Sigmoid colon (tissue), 7 donors: ENCODE measurements around the gene DIMT1. TPM values are rescaled to one million over a fixed set of nuclear protein-coding genes. Genes with fewer than 3 reads are reported as not detected.

Experiments used
- DNase-seq: peaks from one replicate; pipeline ENCODE4 v3.0.0-alpha.2; 2019
- H3K27ac ChIP-seq, 4 donors: fragments of 200-600 bp; sonication (generic); one replicate each; pipeline ENCODE4 v1.5.1; 2016 to 2019; ENCODE audit warnings: mild to moderate bottlenecking in 1 of 4
- H3K27me3 ChIP-seq, 3 donors: fragments of 200-600 bp; sonication (generic); one replicate each; pipeline ENCODE4 v1.5.1; 2019; ENCODE audit warnings: mild to moderate bottlenecking in 1 of 3
- H3K36me3 ChIP-seq, 4 donors: fragments of 200-600 bp; sonication (generic); one replicate each; pipeline ENCODE4 v1.5.1; 2016 to 2019
- H3K4me1 ChIP-seq, 4 donors: fragments of 200-600 bp; sonication (generic); one replicate each; pipeline ENCODE4 v1.5.1; 2017 to 2019
- H3K4me3 ChIP-seq, 4 donors: fragments of 200-600 bp; sonication (generic); one replicate each; pipeline ENCODE4 v1.5.1; 2017 to 2019; ENCODE audit warnings: mild to moderate bottlenecking in 2 of 4, moderate library complexity in 1 of 4
- H3K9me3 ChIP-seq, 4 donors: fragments of 200-600 bp in 3 of 4; sonication (generic) in 3 of 4; one replicate each; pipeline versions ENCODE4 v1.5.1 to v1.6.1; 2013 to 2019
- CTCF ChIP-seq, 4 experiments: fragments of 450-650 bp in 3 of 4; fragments of 200-600 bp in 1 of 4; IDR thresholded peaks; one replicate each; pipeline ENCODE4 v1.5.1; 2016 to 2019; ENCODE audit warnings: antibody characterized with exemption in 4 of 4, mild to moderate bottlenecking in 3 of 4, moderate library complexity in 2 of 4
- EP300 ChIP-seq, 4 donors: sonication (generic); formaldehyde crosslinking; IDR thresholded peaks; one replicate each; pipeline ENCODE4 v1.6.1; 2017; ENCODE audit warnings: antibody characterized with exemption in 4 of 4
- POLR2A ChIP-seq, 2 donors: fragments of 450-650 bp; IDR thresholded peaks; one replicate each; pipeline ENCODE4 v1.6.1; 2016; ENCODE audit warnings: antibody characterized with exemption in 2 of 2, mild to moderate bottlenecking in 2 of 2, moderate library complexity in 2 of 2
- POLR2AphosphoS5 ChIP-seq, 4 donors: sonication (generic); formaldehyde crosslinking; IDR thresholded peaks; one replicate each; pipeline ENCODE4 v1.6.1; 2017; ENCODE audit warnings: antibody characterized with exemption in 4 of 4
- WGBS, 2 donors: extraction: QIAGEN DNeasy Blood & Tissue Kit; methylation state at CpG; one replicate each; pipeline ENCODE4 v1.1.7; 2013; 5-methylcytosine and 5-hydroxymethylcytosine counted together
- intact Hi-C: fragments of 100-400 bp; cut with DNase I; formaldehyde crosslinking; loops from one replicate; pipeline ENCODE4 v1.15.1; 2023
- polyA plus RNA-seq, 3 donors: library from polyadenylated mRNA; stranded (reverse); fragments of 200-250 nt; gene quantifications; one replicate each; pipeline ENCODE4 v1.2.3, GENCODE V29; 2013
- total RNA-seq, 4 donors: library from RNA; depleted of rRNA; stranded (reverse); fragments of >200 nt; gene quantifications; one replicate each; pipeline ENCODE4 v1.1.0, GENCODE V29; 2016
- donor health status: healthy with polysubstance abuse.
- donor health status: Bipolar disorder and iron deficiency.
- donor health status: healthy.

DIMT1 gene
- total and polyA plus RNA-seq, 7 donors: 6.0 to 42.2 (median 14.0) TPM

- Histone ChIP-seq H3K4me1 (peaks cover 0 to 15% (median 0%) of the 10 kb centered on the region in 4 donors), H3K36me3 (no peaks in the 10 kb centered on the region), H3K4me3 (no peak overlapping the region), H3K9me3 (no peaks in the 10 kb centered on the region), H3K27ac (peak overlapping the region in 2 of 4 donors; percentile 1 to 13), H3K27me3 (no peaks in the 10 kb centered on the region)
- TF ChIP-seq POLR2A (IDR thresholded peaks at IDR 0.05) (no peak), POLR2AphosphoS5 (IDR thresholded peaks at IDR 0.05) (no peak), EP300 (IDR thresholded peaks at IDR 0.05) (no peak), CTCF (IDR thresholded peaks at IDR 0.05) (no peak)
- intact Hi-C loops: no loop called here
- DNase-seq: no peak
- WGBS, 2 donors: 40 to 75% methylated on average over 11 of the region's 11 CpGs
Measured at GRCh38 chr5:62431735-62432620, 28.3 kb upstream of the DIMT1 start.

GRCh38 chr5:62424763-62425162 is 21.1 kb upstream of the DIMT1 start:
- no peaks in the 10 kb centered on the region for H3K4me1 ChIP-seq
- DNase-seq: no peak
- no peaks in the 10 kb centered on the region for H3K27me3 ChIP-seq
- no peak overlapping the region for H3K4me3 ChIP-seq
- WGBS, 2 donors: 94 to 97% methylated on average over 1 of the region's 1 CpG
- no peak overlapping the region for H3K27ac ChIP-seq
- no peaks in the 10 kb centered on the region for H3K36me3 ChIP-seq
- TF ChIP-seq POLR2A (IDR thresholded peaks at IDR 0.05): no peak
- no peak for TF ChIP-seq EP300 (IDR thresholded peaks at IDR 0.05)
- TF ChIP-seq CTCF (IDR thresholded peaks at IDR 0.05): no peak
- no peak for TF ChIP-seq POLR2AphosphoS5 (IDR thresholded peaks at IDR 0.05)
- no peaks in the 10 kb centered on the region for H3K9me3 ChIP-seq
- intact Hi-C loops: no loop called here

GRCh38 chr5:62421414-62421813 is 17.7 kb upstream of the DIMT1 start:
- Histone ChIP-seq H3K4me1 (no peaks in the 10 kb centered on the region), H3K27me3 (no peaks in the 10 kb centered on the region), H3K27ac (no peak overlapping the region), H3K9me3 (no peaks in the 10 kb centered on the region), H3K4me3 (no peak overlapping the region), H3K36me3 (no peaks in the 10 kb centered on the region)
- 86 to 94% methylated on average over 1 of the region's 1 CpG for WGBS, 2 donors
- intact Hi-C loops: no loop called here
- DNase-seq: no peak
- TF ChIP-seq CTCF (IDR thresholded peaks at IDR 0.05) (no peak), POLR2A (IDR thresholded peaks at IDR 0.05) (no peak), EP300 (IDR thresholded peaks at IDR 0.05) (no peak), POLR2AphosphoS5 (IDR thresholded peaks at IDR 0.05) (no peak)

GRCh38 chr5:62419609-62420008 is 15.9 kb upstream of the DIMT1 start:
- intact Hi-C loops: no loop called here
- no peaks in the 10 kb centered on the region for H3K27me3 ChIP-seq
- no peak for DNase-seq
- no peaks in the 10 kb centered on the region for H3K36me3 ChIP-seq
- no peaks in the 10 kb centered on the region for H3K9me3 ChIP-seq
- TF ChIP-seq POLR2A (IDR thresholded peaks at IDR 0.05): no peak
- TF ChIP-seq EP300 (IDR thresholded peaks at IDR 0.05): no peak
- TF ChIP-seq POLR2AphosphoS5 (IDR thresholded peaks at IDR 0.05): no peak
- TF ChIP-seq CTCF (IDR thresholded peaks at IDR 0.05): no peak
- no peak overlapping the region for H3K4me3 ChIP-seq
- no peaks in the 10 kb centered on the region for H3K4me1 ChIP-seq
- 94 to 98% methylated on average over 3 of the region's 3 CpGs for WGBS, 2 donors
- no peak overlapping the region for H3K27ac ChIP-seq
